Esophagus muscularis mucosa (tissue), 4 donors: ENCODE results near the gene MAPK7.

Experiments used
- EP300 ChIP-seq: sonication (generic); formaldehyde crosslinking; IDR thresholded peaks from one replicate; pipeline ENCODE4 v1.6.1; 2017; ENCODE audit warnings: antibody characterized with exemption
- POLR2A ChIP-seq: fragments of 450-650 bp; IDR thresholded peaks from one replicate; pipeline ENCODE4 v1.6.1; 2017; ENCODE audit warnings: antibody characterized with exemption, moderate library complexity, mild to moderate bottlenecking, low read depth
- POLR2AphosphoS5 ChIP-seq, 2 donors: sonication (generic); formaldehyde crosslinking; IDR thresholded peaks; one replicate each; pipeline ENCODE4 v1.6.1; 2017; ENCODE audit warnings: antibody characterized with exemption in 2 of 2
- TF ChIP-seq, protein P1 (sequence below), 3 experiments: fragments of 200-600 bp in 2 of 3; fragments of 450-650 bp in 1 of 3; sonication (generic) in 2 of 3; IDR thresholded peaks; one replicate each; pipeline ENCODE4 v1.5.1; 2017 to 2019; ENCODE audit warnings: antibody characterized with exemption in 3 of 3, mild to moderate bottlenecking in 2 of 3, moderate library complexity in 1 of 3

DNA sequence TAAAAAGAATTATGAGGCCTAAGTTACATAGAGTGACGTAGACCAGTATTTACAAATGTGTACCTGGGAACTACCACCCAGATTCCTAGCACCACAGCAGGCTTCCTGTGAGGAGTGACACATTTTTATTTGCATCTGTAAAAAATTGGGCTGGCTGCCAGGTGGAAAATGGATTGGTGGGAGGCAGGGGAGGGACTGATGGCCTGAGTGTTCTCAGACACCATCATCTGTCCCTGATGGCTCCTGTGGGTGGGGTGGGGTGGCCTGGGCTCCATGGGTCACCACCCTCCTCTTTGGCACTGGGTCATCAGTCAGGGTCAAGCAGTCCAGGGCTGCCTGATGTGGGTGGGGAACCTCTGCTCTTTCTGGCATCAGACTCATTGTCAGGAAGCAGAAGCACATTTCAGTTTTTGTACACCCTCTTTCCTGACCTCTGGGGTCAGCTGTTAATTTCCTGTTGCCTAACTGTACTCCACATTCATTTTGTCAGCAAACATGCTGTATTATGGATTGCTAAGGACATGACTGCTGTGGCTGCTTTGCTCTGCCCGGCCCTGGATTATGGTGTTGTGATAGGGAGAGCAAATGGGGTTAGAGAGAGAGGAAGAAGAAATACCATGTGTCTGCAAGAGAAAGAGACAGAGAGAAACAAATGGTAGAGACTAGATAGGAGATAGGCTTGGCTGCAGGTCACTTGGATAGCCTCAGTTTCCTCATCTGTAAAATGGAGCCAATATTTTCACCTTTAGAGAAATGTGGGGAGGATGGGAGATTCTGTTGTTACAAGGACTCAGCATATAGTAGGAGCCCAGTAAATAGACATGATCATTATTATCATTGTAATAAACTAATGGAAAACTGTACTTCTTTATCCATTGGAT lies 20.2 kb downstream of the MAPK7 start:
- TF ChIP-seq, protein P1, sequence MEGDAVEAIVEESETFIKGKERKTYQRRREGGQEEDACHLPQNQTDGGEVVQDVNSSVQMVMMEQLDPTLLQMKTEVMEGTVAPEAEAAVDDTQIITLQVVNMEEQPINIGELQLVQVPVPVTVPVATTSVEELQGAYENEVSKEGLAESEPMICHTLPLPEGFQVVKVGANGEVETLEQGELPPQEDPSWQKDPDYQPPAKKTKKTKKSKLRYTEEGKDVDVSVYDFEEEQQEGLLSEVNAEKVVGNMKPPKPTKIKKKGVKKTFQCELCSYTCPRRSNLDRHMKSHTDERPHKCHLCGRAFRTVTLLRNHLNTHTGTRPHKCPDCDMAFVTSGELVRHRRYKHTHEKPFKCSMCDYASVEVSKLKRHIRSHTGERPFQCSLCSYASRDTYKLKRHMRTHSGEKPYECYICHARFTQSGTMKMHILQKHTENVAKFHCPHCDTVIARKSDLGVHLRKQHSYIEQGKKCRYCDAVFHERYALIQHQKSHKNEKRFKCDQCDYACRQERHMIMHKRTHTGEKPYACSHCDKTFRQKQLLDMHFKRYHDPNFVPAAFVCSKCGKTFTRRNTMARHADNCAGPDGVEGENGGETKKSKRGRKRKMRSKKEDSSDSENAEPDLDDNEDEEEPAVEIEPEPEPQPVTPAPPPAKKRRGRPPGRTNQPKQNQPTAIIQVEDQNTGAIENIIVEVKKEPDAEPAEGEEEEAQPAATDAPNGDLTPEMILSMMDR (IDR thresholded peaks at IDR 0.05), result no peak
- TF ChIP-seq POLR2A (no peak), POLR2AphosphoS5 (IDR thresholded peaks at IDR 0.05) (peak; percentile 45 to 56), EP300 (no peak)
